ENCODE data around the gene ABHD8. TPM values are rescaled to one million over a fixed set of nuclear protein-coding genes. Genes with fewer than 3 reads are reported as not detected.

ABHD8 gene
- total and polyA plus RNA-seq, 8 donors: 4.9 to 28.1 (median 10.9) TPM

DNA sequence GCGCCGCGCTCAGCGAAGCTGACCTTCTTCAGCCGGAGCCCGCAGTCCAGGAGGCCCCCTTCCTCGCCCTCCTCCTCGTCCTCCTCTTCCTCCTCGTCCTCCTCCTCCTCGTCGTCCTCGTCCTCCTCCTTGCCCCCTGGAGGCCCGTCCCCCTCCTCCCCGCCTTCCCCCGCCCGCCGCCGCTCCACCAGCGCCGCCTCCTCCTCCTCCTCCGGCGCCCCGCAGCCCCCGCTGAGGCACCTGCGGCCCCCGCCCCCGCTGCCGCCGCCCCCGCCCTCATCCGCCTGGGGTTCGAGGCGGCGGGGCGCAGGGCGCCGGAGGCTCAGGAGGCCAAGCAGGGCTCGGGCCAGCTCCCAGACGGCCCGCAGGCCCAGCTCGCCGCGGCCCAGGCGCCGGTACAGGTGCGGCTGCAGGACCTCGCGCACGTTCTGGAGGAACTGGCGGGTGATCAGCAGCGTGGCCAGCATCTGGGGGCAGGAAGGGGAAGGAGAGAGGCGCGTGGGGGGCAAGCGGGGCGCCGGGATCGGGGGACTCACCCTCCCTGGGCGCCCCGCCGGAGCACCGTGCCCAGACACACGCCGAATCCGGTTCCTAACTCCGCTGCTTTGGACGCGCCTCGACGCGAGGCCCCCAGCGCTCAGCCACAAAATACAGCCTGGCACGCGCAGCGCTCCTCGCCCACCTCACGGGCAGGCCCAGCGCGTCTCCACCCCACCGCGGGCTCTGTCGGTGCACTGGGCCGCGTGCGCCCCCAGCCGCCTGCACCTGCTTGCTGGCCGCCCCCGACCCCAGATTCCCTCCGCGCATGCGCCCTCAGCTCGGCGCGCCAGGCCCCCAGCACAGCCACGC is 25.5 kb upstream of the ABHD8 start:
- TF ChIP-seq POLR2A (IDR thresholded peaks at IDR 0.05) (no peak), POLR2AphosphoS5 (IDR thresholded peaks at IDR 0.05) (no peak), EP300 (IDR thresholded peaks at IDR 0.05) (no peak)
- TF ChIP-seq, protein P1, sequence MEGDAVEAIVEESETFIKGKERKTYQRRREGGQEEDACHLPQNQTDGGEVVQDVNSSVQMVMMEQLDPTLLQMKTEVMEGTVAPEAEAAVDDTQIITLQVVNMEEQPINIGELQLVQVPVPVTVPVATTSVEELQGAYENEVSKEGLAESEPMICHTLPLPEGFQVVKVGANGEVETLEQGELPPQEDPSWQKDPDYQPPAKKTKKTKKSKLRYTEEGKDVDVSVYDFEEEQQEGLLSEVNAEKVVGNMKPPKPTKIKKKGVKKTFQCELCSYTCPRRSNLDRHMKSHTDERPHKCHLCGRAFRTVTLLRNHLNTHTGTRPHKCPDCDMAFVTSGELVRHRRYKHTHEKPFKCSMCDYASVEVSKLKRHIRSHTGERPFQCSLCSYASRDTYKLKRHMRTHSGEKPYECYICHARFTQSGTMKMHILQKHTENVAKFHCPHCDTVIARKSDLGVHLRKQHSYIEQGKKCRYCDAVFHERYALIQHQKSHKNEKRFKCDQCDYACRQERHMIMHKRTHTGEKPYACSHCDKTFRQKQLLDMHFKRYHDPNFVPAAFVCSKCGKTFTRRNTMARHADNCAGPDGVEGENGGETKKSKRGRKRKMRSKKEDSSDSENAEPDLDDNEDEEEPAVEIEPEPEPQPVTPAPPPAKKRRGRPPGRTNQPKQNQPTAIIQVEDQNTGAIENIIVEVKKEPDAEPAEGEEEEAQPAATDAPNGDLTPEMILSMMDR (IDR thresholded peaks at IDR 0.05): no peak
- peaks cover 0 to 36% (median 11%) of the 10 kb centered on the region in 3 donors for H3K27me3 ChIP-seq
- H3K27ac ChIP-seq: peak overlapping the region; percentile 20 to 62 (median 36)
- H3K9me3 ChIP-seq: no peaks in the 10 kb centered on the region
- H3K4me1 ChIP-seq: peaks cover 18 to 48% (median 33%) of the 10 kb centered on the region in 4 donors
- 9 to 20% (median 14%) methylated on average over 25 to 90 of the region's 94 CpGs for WGBS, 5 donors
- intact Hi-C loops (cut with DNase I; ENCODE audit: low total_unique reads): no loop called here
- no peak for DNase-seq
- peaks cover 0 to 22% (median 18%) of the 10 kb centered on the region in 4 donors for H3K36me3 ChIP-seq
- peak overlapping the region; percentile 43 to 50 (median 49) for H3K4me3 ChIP-seq

DNA sequence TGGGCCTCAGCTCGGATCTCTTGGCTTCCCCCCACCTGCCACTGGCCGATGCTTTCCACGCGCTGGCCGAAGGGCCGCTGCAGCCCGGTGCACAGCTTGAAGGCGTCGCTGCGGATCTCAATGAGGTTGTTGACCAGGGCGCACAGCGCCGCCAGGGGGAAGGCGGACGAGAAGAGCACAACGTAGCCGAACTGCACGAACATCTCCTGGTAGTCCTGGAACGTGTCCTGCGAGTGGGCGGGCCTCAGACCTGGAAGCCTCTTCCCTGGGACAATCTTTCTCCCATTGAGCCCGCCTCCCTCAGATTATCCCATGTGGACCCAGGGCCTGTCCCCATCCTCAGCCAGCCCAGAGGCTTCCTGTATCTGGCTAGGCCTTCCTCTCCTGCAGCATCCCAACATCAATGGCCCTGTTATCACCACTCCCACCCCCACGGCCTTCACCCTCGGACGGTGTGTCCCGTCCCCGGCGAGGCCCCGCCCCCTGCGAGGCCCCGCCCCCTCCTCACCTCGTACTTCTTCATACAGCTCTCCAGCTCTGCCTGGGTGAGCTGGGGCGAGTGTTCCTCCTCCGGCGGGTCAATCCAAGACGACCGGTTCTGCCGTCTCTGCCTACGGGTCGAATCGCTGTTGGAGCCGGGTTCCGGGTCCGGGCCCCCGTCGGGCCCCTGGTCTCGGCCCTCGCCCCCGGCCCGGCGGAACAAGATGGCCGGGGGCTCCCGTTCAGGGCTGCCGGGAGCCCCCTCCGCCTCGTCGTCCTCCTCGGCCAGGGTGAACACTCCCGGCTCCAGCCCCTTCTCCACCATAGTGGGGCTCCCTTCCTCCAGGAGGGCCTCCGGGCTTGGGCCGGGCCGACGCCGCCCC is 24.7 kb upstream of the ABHD8 start:
- H3K4me1 ChIP-seq: peaks cover 15 to 40% (median 31%) of the 10 kb centered on the region in 4 donors
- peak overlapping the region; percentile 43 to 50 (median 49) for H3K4me3 ChIP-seq
- H3K36me3 ChIP-seq: peaks cover 0 to 21% (median 18%) of the 10 kb centered on the region in 4 donors
- peak; percentile 65 to 87 for DNase-seq
- H3K27ac ChIP-seq: peak overlapping the region; percentile 20 to 62 (median 36)
- 17 to 49% (median 32%) methylated on average over 37 to 64 of the region's 64 CpGs for WGBS, 5 donors
- TF ChIP-seq, protein P1 (IDR thresholded peaks at IDR 0.05): peak in 2 of 7 experiments; percentile 23 to 32
- TF ChIP-seq POLR2A (IDR thresholded peaks at IDR 0.05): no peak
- H3K27me3 ChIP-seq: peaks cover 0 to 36% (median 11%) of the 10 kb centered on the region in 3 donors
- intact Hi-C loops (cut with DNase I; ENCODE audit: low total_unique reads): no loop called here
- H3K9me3 ChIP-seq: no peaks in the 10 kb centered on the region

DNA sequence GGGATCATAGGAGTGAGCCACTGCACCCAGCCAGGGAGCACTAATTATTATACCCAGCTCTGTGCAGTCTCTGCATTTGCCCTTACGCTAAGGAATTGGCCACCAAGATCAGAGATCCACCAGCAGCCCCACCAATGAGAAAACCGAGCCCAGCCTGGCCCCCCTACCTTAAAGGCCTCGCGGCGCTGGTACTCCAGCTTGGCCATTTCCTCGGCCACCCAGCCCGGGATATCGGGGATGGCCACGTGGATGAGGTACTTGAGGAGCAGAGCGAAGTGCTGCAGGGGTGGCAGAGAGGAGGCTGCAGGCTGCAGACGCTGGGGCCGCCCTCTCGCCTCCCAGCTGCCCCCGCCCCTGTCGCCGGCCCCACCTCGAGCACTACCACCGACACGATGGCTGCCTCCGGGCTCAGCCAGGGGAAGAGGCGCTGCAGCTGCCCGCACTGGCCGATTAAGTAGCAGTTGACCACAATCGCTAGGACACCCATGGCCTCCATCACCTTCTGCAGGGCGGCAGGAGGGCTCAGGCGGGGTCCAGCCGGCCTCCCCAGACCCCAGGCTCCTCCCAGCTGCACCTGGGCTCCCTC is 23.9 kb upstream of the ABHD8 start:
- 86 to 95% (median 92%) methylated on average over 17 to 27 of the region's 27 CpGs for WGBS, 5 donors
- H3K36me3 ChIP-seq: peaks cover 3 to 28% (median 23%) of the 10 kb centered on the region in 4 donors
- H3K9me3 ChIP-seq: no peaks in the 10 kb centered on the region
- H3K4me3 ChIP-seq: no peak overlapping the region
- H3K27ac ChIP-seq: no peak overlapping the region
- H3K27me3 ChIP-seq: peaks cover 0 to 36% (median 11%) of the 10 kb centered on the region in 3 donors
- DNase-seq: no peak
- TF ChIP-seq EP300 (IDR thresholded peaks at IDR 0.05) (no peak), POLR2A (IDR thresholded peaks at IDR 0.05) (no peak), POLR2AphosphoS5 (IDR thresholded peaks at IDR 0.05) (no peak)
- TF ChIP-seq, protein P1 (IDR thresholded peaks at IDR 0.05): no peak
- H3K4me1 ChIP-seq: peaks cover 15 to 37% (median 33%) of the 10 kb centered on the region in 4 donors
- intact Hi-C loops (cut with DNase I; ENCODE audit: low total_unique reads): no loop called here

DNA sequence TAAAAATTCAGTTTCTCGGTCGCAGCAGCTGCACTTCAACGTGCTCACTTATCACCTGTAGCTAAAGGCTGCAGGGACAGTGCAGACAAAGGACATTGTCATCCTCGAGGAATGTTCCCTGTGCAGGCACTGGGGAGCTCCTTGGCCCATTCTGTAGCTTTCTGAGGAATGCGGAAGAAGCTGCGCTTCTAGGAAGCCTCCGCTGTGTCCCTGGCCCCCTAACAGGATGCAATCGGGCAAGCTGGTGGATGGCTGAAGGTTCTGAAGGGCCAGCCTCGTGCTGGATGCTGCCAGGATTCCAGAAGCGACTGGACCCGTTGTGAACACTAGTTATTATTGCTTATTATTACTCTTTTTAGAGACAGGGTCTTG is 23.4 kb upstream of the ABHD8 start:
- no peak overlapping the region for H3K27ac ChIP-seq
- intact Hi-C loops (cut with DNase I; ENCODE audit: low total_unique reads): no loop called here
- peaks cover 15 to 37% (median 33%) of the 10 kb centered on the region in 4 donors for H3K4me1 ChIP-seq
- no peak overlapping the region for H3K4me3 ChIP-seq
- no peak for TF ChIP-seq EP300 (IDR thresholded peaks at IDR 0.05)
- H3K9me3 ChIP-seq: no peaks in the 10 kb centered on the region
- 71 to 85% (median 83%) methylated on average over 11 of the region's 11 CpGs for WGBS, 5 donors
- no peak for DNase-seq
- peaks cover 9 to 33% (median 29%) of the 10 kb centered on the region in 4 donors for H3K36me3 ChIP-seq
- H3K27me3 ChIP-seq: peaks cover 0 to 35% (median 11%) of the 10 kb centered on the region in 3 donors
